GM12878 (cell line): ENCODE measurements around the gene KCNJ16. TPM values are rescaled to one million over a fixed set of nuclear protein-coding genes. Genes with fewer than 3 reads are reported as not detected.

Experiments used
- ATAC-seq: fragments of 200-7000 bp; cut with Tn5 transposase; 3 replicates; pipeline ENCODE4 v1.9.1; 2020; ENCODE audit warnings: mild to moderate bottlenecking, moderate library complexity
- BruUV-seq: library from RNA; stranded (reverse); fragments of 400-500 nt; replicated peaks from 2 replicates; lab custom pipeline; 2021; lab: Mats Ljungman, UMichigan
- CTCF ChIA-PET: fragments of 300-600 bp; sonication (Branson Sonifier 250); formaldehyde crosslinking; extraction: SDS; loops from one replicate; lab custom pipeline; 2021; ENCODE audit warnings: inconsistent platforms; lab: Yijun Ruan, JAX
- POLR2A ChIA-PET: fragments of 350-600 bp; formaldehyde crosslinking; extraction: SDS; loops from one replicate; lab custom pipeline; 2021; ENCODE audit warnings: inconsistent platforms; lab: Charles Lee
- RAD21 ChIA-PET: fragments of 300-600 bp; sonication (Branson Sonifier 250); formaldehyde crosslinking; loops from one replicate; lab custom pipeline; 2023; ENCODE audit warnings: antibody characterized with exemption; ENCODE audit not compliant: unreplicated experiment; lab: Charles Lee
- SMC1A ChIA-PET: fragments of 300-600 bp; sonication (Branson Sonifier 250); formaldehyde crosslinking; loops from one replicate; lab custom pipeline; 2023; ENCODE audit not compliant: unreplicated experiment, uncharacterized antibody; lab: Charles Lee
- DNase-seq: peaks from one replicate; pipeline ENCODE4 v3.0.0-alpha.2; 2011; ENCODE audit warnings: low read depth, low spot score
- FAIRE-seq: peaks from 3 replicates; lab custom pipeline; 2011; peaks lifted over from hg19 to GRCh38; lab: Jason Lieb, UNC
- H2AFZ ChIP-seq: 2 replicates; pipeline ENCODE4 v1.6.0; 2011; ENCODE audit warnings: low read depth, low read length, control low read depth; ENCODE audit not compliant: control insufficient read depth
- H3K27ac ChIP-seq: 2 replicates; pipeline ENCODE4 v1.5.1; 2011; ENCODE audit warnings: control low read depth; ENCODE audit not compliant: control insufficient read depth, insufficient read depth
- H3K27me3 ChIP-seq, 2 experiments: replicated peaks in 1 of 2; 2 replicates each; pipeline versions ENCODE4 v1.6.0 to v1.6.1; 2011; ENCODE audit warnings: low read length in 1 of 2; ENCODE audit not compliant: control insufficient read depth in 2 of 2, insufficient read depth in 2 of 2
- H3K36me3 ChIP-seq, 2 experiments: 2 replicates each; pipeline ENCODE4 v1.5.1; 2011; ENCODE audit warnings: low read length in 1 of 2; ENCODE audit not compliant: control insufficient read depth in 2 of 2, insufficient read depth in 2 of 2
- H3K4me1 ChIP-seq: 2 replicates; pipeline ENCODE4 v1.6.1; 2011; ENCODE audit warnings: mild to moderate bottlenecking, low read length, moderate library complexity, mixed read lengths; ENCODE audit not compliant: control insufficient read depth, insufficient read depth
- H3K4me2 ChIP-seq: 2 replicates; pipeline ENCODE4 v1.6.0; 2011; ENCODE audit warnings: control low read depth; ENCODE audit not compliant: control insufficient read depth, insufficient read depth
- H3K4me3 ChIP-seq: fragments of 200-600 bp; sonication (generic); 2 replicates; pipeline ENCODE4 v1.5.1; 2016
- H3K79me2 ChIP-seq: 2 replicates; pipeline ENCODE4 v1.6.0; 2011; ENCODE audit warnings: low read length; ENCODE audit not compliant: control insufficient read depth, insufficient read depth
- H3K9ac ChIP-seq: 2 replicates; pipeline ENCODE4 v1.8.0; 2011; ENCODE audit warnings: low read length, control low read depth, mixed read lengths; ENCODE audit not compliant: control insufficient read depth, insufficient read depth
- H3K9me3 ChIP-seq: replicated peaks from 3 replicates; pipeline ENCODE4 v1.5.1; 2011; ENCODE audit warnings: mild to moderate bottlenecking, low read length; ENCODE audit not compliant: control insufficient read depth, insufficient read depth
- H4K20me1 ChIP-seq: 2 replicates; pipeline ENCODE4 v1.6.0; 2011; ENCODE audit not compliant: control insufficient read depth, insufficient read depth
- DPF2 ChIP-seq: fragments of 450-650 bp; IDR thresholded peaks from 2 replicates; pipeline ENCODE4 v1.6.1; 2017; ENCODE audit warnings: mild to moderate bottlenecking
- NFYB ChIP-seq: IDR thresholded peaks from 2 replicates; pipeline ENCODE4 v1.6.1; 2011; ENCODE audit warnings: low read depth, mild to moderate bottlenecking, low read length, improper control_type of control experiment, moderate library complexity; ENCODE audit not compliant: insufficient read depth
- RCOR1 ChIP-seq: conservative IDR thresholded peaks from 2 replicates; pipeline ENCODE4 v1.6.1; 2012; ENCODE audit warnings: low read depth, low read length, improper control_type of control experiment
- SUZ12 ChIP-seq: fragments of 200-600 bp; sonication (generic); IDR thresholded peaks from one replicate; pipeline ENCODE4 v1.6.1; 2018; ENCODE audit warnings: antibody characterized with exemption, mild to moderate bottlenecking; ENCODE audit not compliant: unreplicated experiment
- TBL1XR1 ChIP-seq: IDR thresholded peaks from 2 replicates; pipeline ENCODE4 v1.6.1; 2012; ENCODE audit warnings: low read depth, low read length, improper control_type of control experiment
- ZBTB11 ChIP-seq: fragments of 450-650 bp; formaldehyde crosslinking; IDR thresholded peaks from 2 replicates; pipeline ENCODE4 v1.5.0; 2022; ENCODE audit warnings: mild to moderate bottlenecking, missing genetic modification characterization
- WGBS: methylation state at CpG from one replicate; pipeline ENCODE4 v1.1.6; 2016; ENCODE audit warnings: low lambda C conversion rate; ENCODE audit not compliant: insufficient replicate concordance, insufficient coverage; ENCODE audit errors: missing lambda C conversion rate; 5-methylcytosine and 5-hydroxymethylcytosine counted together
- in situ Hi-C: fragments of 300-500 bp; cut with MboI; formaldehyde crosslinking; loops from 9 replicates; pipeline ENCODE4 v1.14.3; 2018; ENCODE audit warnings: mixed read lengths
- intact Hi-C: fragments of 100-400 bp; cut with micrococcal nuclease; formaldehyde crosslinking; loops from one replicate; pipeline ENCODE4 v1.14.2; 2022; ENCODE audit not compliant: unreplicated experiment
- polyA plus RNA-seq, 11 experiments: library from polyadenylated mRNA; depleted of rRNA in 4 of 11; unstranded in 6 of 11; stranded (reverse) in 5 of 11; fragments of >200 nt; fragmentation: Nextera tagmentation in 4 of 11; fragmentation: Illumina TruSeq in 1 of 11; extraction: Ambion mirVana in 4 of 11; extraction: Trizol in 1 of 11; gene quantifications; 1 replicate in 1 of 11; 2 replicates in 10 of 11; pipeline versions ENCODE4 v1.2.1 to v1.2.3, GENCODE V29; 2011 to 2016; ENCODE audit warnings: inconsistent platforms in 2 of 11, missing spikeins in 2 of 11, low read depth in 1 of 11
- total RNA-seq, 4 experiments: library from RNA; depleted of rRNA in 3 of 4; stranded (reverse); fragments of >200 nt in 3 of 4; fragmentation: Illumina TruSeq in 1 of 4; extraction: Trizol in 1 of 4; gene quantifications; 2 replicates each; pipeline versions ENCODE4 v1.2.1 to v1.2.3, GENCODE V29; 2013 to 2021
- TF ChIP-seq, protein P1 (sequence below): fragments of 450-650 bp; IDR thresholded peaks from 2 replicates; pipeline ENCODE4 v1.6.1; 2017; ENCODE audit warnings: mild to moderate bottlenecking, low read depth, inconsistent platforms; ENCODE audit not compliant: poor library complexity, severe bottlenecking

KCNJ16 gene
- total and polyA plus RNA-seq, 10 of the 15 experiments (the other 5 are each of a cell fraction or from before 2014, with no cell fraction given): 0.08 to 0.24 (median 0.20) TPM; not detected in 7

- Histone ChIP-seq H3K27me3 (no peaks in the 10 kb centered on the region; a peak in 1 of 4 replicates), H3K4me2 (no peak overlapping the region), H3K36me3 (no peaks in the 10 kb centered on the region), H2AFZ (no peak overlapping the region), H3K79me2 (no peaks in the 10 kb centered on the region), H3K27ac (no peak overlapping the region), H3K9ac (no peak overlapping the region), H3K9me3 (no peaks in the 10 kb centered on the region; the same call in 2 of the 3 replicates), H3K4me3 (no peak overlapping the region), H3K4me1 (no peaks in the 10 kb centered on the region), H4K20me1 (no peaks in the 10 kb centered on the region)
- RAD21 ChIA-PET: no interaction called here
- TF ChIP-seq ZBTB11 (CRISPR knock-in tag) (no peak), NFYB (no peak), DPF2 (no peak), SUZ12 (no peak), RCOR1 (no peak), TBL1XR1 (no peak)
- TF ChIP-seq, protein P1, sequence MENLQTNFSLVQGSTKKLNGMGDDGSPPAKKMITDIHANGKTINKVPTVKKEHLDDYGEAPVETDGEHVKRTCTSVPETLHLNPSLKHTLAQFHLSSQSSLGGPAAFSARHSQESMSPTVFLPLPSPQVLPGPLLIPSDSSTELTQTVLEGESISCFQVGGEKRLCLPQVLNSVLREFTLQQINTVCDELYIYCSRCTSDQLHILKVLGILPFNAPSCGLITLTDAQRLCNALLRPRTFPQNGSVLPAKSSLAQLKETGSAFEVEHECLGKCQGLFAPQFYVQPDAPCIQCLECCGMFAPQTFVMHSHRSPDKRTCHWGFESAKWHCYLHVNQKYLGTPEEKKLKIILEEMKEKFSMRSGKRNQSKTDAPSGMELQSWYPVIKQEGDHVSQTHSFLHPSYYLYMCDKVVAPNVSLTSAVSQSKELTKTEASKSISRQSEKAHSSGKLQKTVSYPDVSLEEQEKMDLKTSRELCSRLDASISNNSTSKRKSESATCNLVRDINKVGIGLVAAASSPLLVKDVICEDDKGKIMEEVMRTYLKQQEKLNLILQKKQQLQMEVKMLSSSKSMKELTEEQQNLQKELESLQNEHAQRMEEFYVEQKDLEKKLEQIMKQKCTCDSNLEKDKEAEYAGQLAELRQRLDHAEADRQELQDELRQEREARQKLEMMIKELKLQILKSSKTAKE: no peak
- DNase-seq (no peak), FAIRE-seq (no peak), ATAC-seq (no peak)
- POLR2A ChIA-PET: no interaction called here
- CTCF ChIA-PET: interaction anchor here (0.9 kb wide), 1 partner anchor 20 kb away, joined by 3 read pairs; no protein-coding TSS in a partner anchor
- in situ Hi-C loops: no loop called here
- SMC1A ChIA-PET: interaction anchor here (1.6 kb wide), 1 partner anchor 14 kb away, joined by 4 read pairs; no protein-coding TSS in a partner anchor
- BruUV-seq: no TSS peak
- 10% methylated on average over 3 of the region's 3 CpGs for WGBS
- intact Hi-C loops: no loop called here
Observed at GRCh38 chr17:70124723-70125122, 49.7 kb downstream of the KCNJ16 start.
